Fibroblast of lung (primary cell): ENCODE results near the gene HEBP2.

Experiments used
- CTCF ChIP-seq, 2 donors: IDR thresholded peaks in 1 of 2; conservative IDR thresholded peaks in 1 of 2; 1 replicate in 1 of 2; 2 replicates in 1 of 2; pipeline ENCODE4 v1.5.1; 2011 to 2012; ENCODE audit warnings: low read length in 2 of 2, control low read depth in 1 of 2, inconsistent platforms in 1 of 2, low read depth in 1 of 2, mild to moderate bottlenecking in 1 of 2
- EZH2 ChIP-seq: IDR thresholded peaks from 2 replicates; pipeline ENCODE4 v1.5.1; 2012; ENCODE audit warnings: low read length, control low read depth, mild to moderate bottlenecking; ENCODE audit errors: missing control alignments

GRCh38 chr6:138378463-138378862 is 25.6 kb upstream of the HEBP2 start:
- TF ChIP-seq CTCF (conservative IDR thresholded peaks at IDR 0.05 in 1 of 2, IDR thresholded peaks at IDR 0.05 in 1 of 2; ENCODE audit: low read depth in 1 of 2, low read length in 2 of 2) = no peak
- TF ChIP-seq EZH2 = no peak
